GM21423 (cell line): Measurements from ENCODE around the gene ATG2B.

ENCODE experiments used
- ATAC-seq: cut with Tn5 transposase; IDR thresholded peaks from one replicate; pipeline ENCODE4 v1.9.1; 2021; ENCODE audit warnings: mild to moderate bottlenecking, moderate library complexity; ENCODE audit not compliant: unreplicated experiment

ATG2B gene

DNA sequence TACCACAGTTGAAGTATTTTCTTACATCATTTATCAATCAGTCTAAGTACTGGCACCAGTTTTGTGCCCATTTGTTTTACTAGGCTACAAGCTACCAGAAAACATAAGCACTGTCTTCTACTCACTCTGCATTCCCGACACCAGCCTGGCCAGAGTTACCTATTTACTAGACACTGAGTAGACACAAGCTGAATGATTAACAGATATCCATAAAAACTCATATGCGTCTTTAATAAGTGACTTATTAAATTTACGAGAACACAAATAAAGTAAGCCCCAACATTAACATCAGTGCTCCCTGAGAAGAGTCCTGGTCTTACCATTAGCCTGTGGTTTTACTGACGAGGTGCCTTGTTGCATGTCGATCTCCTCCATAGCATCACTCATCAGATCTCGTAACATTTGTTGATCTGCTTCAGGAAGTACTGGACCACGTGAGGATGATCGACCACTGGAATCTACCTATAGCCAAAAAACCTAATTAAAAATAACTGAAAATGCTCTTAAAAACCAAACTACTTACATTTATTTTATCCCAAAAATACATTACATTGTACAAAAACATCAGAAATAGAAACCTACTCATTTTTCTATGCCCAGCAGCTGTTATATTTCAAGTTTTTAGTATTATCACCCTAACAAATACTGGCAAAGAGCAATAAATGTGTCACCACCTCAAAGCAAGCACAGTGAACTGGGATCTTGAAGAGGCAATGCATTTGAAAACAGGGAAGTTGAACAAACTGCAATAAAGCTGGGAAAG lies 53.8 kb downstream of the ATG2B start:
- ATAC-seq: no peak

DNA sequence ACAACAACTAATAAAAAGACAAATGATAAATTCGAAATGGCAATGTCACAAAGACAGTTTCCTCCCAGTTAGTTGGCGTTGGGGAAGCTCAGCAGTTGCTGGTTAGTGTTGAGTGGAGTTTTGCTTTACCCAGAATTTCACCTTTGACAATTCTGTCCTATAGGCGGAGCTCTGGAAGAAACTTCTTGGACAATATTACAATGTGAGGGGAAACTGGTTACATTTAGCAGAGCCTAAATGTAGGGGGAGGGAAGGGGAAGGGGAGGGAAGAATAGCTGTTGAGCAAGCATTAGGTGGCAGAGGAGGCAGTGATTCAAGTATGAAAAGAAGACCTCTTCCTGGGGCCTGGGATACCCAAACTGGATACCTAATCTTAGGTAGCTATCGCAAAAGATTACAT lies 55.7 kb downstream of the ATG2B start:
- ATAC-seq: no peak

DNA sequence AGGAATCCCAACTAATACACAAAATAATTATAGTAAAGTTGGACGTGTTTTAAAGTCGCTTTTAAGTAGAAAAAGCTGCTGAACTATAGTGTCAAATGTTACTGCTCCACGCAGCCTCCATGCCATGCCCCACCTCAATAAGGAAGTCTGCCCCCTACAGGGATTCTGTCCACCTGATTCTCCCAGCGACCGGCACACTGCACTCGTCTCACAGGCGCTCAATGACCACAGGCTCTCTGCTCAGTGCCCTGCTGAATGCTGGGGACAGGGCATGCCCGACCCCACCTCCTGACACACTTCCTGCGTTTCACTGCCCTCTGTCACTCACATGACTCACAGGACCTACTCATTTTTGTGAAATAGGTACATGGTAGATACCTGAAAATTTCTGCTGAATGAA lies 58.2 kb downstream of the ATG2B start:
- no peak for ATAC-seq

DNA sequence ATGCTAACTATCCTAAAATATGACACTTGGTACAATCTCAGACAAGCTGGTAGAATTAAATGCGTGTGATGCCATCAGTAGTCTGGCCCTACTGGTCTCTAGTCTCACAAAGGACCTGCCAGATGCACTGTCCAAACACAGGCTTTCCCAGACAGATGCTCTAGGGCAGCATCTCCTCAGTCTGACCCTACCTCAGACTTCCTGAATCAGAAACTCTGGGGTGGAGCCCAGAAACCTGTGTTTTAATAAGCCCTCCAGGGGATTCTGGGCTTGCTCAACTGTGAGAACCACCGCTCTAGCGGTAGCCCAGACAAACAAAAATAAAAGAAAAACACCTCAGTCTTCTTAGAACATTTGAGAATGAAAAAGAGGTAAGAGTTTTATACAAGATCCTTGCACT lies 59.2 kb downstream of the ATG2B start:
- ATAC-seq: no peak

DNA sequence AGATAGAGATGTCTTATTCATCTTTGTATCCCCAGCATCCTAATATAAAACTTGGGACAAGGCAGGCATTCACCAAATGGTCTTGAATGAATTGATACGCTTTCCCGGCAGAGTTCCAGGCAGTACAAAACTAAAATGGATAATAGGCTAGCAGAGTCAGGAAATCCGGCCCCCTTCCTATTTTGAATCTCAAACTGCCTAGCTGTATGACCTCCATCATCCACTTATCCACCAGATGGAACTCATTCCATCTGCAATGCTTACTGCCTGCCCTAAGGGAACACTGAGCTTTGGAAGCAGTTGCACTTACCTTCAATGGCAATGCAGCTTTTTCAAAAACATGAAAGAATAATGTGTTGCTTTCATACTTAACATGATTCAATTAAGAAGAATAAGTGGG lies 63.7 kb downstream of the ATG2B start:
- ATAC-seq: no peak

DNA sequence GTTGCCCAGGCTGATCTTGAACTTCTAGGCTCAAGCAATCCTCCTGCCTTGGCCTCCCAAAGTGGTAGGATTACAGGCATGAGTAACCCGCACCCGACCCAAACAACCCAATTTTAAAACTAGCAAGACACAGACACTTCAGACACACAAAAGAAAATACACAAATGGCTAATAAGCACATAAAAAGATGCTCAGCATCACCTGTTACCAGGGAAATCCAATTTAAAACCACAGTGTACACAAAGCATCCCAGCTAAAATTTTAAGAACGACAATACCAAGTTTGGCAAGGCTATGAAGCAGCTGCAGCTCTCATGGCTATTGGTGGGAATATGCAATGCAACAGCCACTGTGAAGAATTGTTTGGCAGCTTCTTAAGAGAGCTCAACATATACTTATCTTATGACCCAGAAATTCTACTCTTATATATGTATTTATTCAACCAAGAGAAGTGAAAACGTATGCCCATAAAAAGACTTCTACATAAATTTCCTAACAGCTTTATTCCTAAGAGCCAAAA lies 65.1 kb downstream of the ATG2B start:
- ATAC-seq: no peak

DNA sequence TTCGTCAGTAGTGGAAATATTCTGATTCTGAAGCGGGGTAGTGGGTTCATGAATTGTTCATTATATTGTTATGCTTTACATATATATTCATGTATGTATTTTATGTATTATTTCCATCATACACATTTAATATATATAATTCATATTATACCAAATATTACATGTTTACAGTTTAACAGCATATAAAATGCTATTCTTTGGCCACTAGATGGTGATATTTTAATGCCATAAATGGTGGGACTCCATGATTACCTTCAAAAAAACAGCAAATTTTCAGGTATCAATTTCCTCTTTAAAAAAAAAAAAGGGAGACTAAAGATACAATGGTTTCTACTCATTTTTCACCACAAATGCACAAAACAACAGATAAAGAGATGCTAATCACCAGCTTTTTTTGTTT lies 66.1 kb downstream of the ATG2B start:
- ATAC-seq: no peak

DNA sequence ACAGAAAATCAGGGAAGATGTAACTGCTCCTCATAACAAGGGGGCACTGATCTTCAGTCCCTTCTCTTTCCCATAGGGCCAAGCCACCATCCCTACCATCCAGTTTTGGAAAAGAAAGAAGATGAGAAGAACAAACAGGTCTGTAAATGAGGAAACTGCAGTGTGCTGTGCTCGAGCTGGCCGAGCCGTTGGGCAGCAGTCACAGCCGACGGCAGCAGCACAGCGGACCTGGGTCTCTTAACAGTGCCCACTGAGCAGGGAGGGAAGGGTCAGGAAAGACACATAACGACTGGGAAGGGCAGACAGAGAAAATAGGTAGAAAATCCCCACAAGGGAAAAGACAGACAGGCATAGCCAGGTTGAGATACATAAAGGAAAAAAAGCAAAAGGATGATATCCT lies 68.9 kb downstream of the ATG2B start:
- ATAC-seq: no peak

DNA sequence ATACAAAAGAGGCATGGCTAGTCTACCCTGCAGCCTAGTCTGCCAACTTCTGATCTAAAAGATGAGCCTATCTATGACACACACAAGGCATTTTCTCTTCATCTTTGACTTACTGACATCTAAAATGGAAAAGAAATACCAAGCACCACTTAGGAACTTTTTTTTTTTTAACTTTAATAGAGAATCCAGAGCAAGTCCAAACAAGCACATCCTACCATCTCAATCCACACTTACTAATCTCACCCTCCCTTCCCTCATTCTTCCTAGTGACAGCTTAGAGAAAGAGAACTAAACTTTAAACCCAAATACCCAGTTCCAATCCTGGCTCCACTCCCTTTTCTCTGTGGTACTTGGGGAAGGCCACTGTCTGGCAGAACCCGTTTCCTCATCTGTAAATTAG lies 75.3 kb downstream of the ATG2B start:
- no peak for ATAC-seq

DNA sequence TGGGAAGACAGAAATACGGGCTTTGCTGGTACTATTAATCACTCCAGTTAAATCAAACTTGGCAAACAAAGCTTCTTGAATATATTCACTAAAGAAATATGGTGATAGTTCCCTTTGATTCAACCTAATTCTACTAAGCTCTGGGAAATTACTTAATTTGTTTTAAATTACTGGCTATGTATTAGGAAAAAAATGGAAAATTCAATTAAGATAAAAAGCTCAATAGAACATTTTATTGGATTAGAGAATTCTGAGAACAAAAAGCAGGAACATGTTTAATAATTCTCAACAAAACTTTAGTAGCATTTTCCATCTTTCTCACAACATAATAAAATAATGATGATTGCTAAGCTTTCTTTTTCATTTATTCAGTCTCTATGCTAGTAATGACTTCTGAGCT lies 76.9 kb downstream of the ATG2B start:
- no peak for ATAC-seq

DNA sequence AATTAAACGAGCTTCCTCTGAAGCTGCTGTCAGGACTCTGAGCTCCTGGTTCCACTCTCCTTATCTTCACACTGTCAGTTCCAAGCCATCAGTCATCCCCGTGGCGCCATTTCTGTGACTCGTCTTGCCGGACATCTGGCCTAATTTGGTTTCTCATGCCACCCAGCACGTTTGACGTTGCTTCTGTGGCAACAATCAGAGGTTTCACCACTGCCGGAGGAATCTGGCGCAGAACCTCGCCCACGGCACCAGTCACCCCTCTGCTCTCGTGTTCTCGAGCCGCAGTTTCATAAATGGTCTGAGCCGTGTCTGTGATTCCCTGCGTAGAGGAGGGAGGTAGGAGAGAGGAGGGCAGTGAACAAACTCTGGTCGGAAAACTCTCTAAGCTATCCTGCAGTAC lies 77.5 kb downstream of the ATG2B start:
- ATAC-seq: no peak

DNA sequence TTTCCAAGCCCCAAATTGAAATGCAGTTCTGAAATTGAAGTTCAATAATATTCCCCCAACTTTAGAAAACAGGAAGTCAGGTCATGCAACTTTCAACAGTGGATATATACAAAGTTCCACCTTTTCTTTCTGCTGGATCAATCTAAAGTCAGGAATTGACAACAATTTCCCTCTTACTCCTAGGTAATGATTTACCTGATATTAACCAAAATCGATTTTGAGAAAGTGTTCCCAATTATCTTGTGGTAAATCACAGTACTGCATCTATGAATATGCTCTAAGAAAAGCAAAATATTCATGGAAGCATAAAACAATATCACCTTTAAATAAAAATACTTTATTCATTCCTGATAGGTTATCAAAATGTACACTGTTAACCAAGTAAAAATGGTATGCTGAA lies 78.7 kb downstream of the ATG2B start:
- ATAC-seq: no peak

DNA sequence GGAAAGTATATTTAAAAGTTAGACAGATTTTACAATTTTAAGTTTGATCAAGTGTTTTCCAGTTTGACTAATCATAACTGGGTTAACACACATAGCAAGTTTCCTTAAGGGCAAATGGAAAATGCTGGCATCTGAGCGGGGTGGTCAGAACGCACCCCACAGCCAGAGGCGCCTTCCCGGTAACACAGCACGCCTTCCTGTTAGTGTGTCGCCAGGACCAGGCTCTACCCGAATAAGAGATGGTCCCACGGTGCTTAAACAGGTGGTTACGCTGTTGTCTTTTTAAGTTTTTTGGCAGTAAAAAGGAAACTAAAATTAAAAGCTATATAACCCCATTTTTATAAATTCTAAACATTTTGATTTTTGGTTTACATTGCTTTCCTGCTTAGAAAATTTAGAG lies 79.1 kb downstream of the ATG2B start:
- ATAC-seq: no peak

DNA sequence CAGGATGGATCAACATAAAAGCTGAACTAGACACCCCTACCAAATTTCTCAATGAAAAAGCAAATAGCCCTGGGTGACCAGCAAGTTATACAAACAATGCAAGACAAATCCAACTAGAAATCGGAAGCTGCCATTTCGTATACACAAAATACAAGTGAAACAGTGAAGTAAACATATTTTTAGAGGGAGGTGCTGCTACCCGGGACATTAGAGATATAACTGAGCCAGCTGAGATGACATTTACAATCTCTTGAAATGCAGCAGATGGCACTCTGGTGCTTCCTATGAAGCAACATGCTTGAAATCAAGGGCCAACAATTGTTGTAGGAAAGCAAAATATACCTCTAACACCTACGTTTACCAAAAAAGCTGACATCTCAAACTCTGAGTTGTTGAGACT lies 81.7 kb downstream of the ATG2B start:
- ATAC-seq: no peak

DNA sequence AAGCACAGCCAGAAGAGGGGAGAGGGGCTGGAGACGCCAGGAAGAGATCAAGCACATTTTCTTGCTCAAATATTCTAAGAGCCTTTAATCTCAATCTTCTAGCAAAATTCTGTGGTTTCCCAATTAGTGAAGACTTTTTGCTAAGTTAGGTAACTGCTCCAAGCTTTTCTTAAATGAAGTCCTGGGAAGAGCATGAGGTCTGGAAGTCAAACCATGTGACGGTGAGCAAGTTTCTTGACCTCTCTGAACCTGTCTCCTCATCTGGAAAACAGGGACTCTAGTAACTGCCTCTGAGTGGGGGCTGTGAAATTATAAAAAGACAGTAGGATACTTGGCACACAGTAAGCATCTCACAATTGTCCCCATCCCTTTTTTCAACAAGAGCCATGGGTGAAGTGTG lies 83.0 kb downstream of the ATG2B start:
- ATAC-seq: no peak

DNA sequence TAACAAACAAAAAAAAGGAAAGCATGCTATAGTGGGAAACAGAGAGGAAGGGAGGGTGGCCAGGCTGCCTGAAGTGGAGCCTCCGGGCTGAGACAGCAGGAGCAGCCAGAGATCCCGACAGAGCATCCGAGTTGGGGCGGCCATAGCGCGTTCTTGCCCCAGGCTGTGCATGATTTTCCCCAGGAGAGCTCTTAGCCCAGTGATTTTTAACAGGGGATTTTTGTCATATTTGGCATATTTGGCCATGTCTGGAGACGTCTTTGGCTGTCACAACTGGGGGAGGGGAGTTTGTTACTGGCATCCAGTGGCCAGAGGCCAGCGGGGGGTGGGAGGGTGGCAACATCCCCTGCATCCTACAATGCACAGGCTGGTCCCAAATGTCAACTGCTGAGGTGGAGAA lies 83.6 kb downstream of the ATG2B start:
- ATAC-seq: no peak

DNA sequence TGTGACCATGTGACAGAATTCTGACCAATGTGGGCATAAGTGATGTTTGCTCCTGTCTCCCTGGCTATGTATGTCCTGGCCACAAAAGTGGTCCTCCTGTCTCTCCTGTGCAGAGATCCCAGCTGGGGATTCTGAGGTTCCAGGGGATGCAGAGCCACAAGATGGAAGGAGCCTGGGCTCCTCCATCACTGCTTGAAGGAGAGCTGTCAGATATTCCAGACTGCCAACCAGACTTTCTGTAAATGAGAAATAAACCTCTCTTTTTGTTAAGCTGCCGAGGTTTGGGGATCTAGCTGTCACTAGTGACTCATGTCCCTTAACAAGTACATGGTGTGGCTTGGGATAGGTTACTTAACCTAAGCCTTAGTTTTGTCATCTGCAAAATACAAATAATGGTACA lies 85.3 kb downstream of the ATG2B start:
- ATAC-seq: no peak

DNA sequence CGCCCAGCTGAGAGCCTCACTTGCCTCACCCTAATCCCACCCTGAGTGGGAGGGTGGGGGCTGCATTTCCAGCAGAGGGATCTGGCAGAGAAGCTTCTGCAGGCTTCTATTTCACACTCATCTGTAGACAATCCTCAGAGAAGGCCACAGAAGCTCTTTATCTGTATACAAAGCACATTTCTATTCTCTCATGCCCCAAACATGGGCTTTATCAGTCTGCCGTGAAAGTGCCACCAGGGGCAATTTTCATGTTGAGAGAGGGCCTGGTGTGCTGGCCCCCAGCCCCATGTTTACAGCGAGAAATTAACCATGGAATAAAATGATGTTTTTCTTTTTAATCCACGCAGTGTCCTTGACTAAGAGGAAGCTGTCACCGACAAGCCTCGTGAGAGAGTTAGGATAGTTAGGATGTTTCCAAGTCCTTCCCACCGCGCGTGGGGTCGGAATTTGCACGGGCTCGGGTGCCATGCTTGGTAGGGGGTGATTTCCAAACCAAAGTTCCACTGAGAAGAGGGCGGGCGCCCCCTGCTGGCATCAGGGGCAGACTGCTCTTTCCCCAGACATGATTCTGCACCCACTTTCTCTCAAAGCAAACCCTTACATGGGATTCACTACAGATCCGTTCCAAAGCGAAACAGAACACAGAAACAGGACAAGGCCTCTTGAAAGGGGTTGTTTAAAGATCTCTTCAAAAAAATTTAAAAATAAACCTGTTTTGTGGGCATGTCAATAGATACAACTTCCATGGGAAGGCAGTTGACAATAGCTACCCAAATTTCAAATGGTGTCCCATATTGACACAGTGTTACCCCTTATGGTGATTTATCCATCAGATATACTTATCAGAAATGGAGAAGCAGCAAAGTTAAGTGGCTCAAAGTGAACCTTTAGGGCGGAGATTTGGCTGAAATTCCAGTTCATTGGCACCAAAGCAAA lies 87.7 kb downstream of the ATG2B start:
- ATAC-seq: no peak

DNA sequence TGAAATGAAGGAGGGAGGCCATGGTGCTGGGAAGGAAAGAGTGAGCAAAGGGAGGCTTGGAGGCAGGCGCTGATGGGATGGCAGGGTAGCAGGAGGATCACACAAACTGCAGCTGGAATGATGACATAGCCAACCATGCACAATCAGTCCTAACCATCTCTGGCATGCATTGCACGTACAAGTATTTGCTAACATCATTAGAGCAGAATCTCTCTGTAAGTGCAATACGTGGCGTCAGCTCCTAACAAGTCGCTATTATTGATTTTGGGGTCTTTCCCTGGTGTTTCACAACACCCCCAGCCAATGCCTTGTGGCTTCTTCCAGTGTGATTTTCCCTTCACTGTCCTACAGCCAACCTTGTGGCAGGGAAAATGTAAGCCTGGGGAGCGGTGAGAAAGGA lies 88.6 kb downstream of the ATG2B start:
- ATAC-seq: no peak

DNA sequence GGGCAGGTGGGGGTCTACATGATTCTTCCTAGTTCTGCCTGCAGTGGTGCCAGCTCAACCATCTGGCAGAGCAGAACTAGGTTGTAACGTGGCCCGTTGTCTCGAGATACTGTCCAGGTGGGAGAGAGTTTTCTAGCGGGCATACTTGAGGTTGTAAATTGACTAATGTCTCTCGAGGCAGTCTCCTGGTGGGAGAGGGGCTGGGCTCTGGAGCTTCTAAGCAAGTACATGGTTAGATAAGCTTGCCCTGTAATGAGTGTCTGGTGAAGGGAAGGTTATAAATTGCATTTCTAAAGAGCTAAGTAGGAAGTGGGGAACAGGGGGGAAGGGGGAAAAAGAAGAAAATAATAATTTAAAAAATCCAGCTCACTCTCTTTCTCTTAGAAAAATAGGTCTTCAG lies 89.0 kb downstream of the ATG2B start:
- ATAC-seq: no peak

DNA sequence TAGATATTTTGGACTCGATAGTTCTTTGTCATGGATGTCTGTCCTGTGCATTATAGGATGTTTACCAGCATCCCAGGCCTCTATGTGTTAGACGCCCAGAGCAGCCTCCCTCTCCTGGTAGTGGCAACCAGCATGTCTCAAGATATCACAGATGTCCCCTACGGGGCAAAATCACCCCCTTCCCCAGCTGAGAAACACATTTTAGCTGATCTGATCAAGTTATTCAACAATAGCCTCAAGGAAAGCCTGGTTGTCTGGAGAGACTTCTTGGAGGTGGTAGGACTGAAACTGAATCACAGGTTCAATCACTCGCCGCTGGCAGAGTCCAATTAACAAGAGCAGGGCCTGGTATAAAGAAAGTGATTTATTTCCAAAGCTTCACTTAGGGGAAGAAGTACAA lies 89.5 kb downstream of the ATG2B start:
- ATAC-seq: no peak
